ENCODE data around the gene PPIP5K1. TPM values are rescaled to one million over a fixed set of nuclear protein-coding genes. Genes with fewer than 3 reads are reported as not detected.
"Not testable (repeated sequence)": the region's sequence is repeated elsewhere in the genome, so short reads cannot be mapped to it uniquely, and the experiment has no call there.

PPIP5K1 gene
- total and polyA plus RNA-seq, 9 of the 15 experiments (the other 6 are each of a cell fraction or from before 2014, with no cell fraction given), result 2.5 to 74.6 (median 35.1) TPM

GRCh38 chr15:43593328-43594190 is 3.6 kb upstream of the PPIP5K1 start, which contains the start of gene CKMT1B:
TSS of gene CKMT1B (plus strand) at chr15:43594027. CDS start at chr15:43594219, 192 bp downstream.
- H3K27ac ChIP-seq (ENCODE audit: extremely low read depth, low read depth, low read length); H2AFZ ChIP-seq (ENCODE audit: low read depth, low read length); POLR2A ChIA-PET; H4K20me1 ChIP-seq (replicated peaks; ENCODE audit: control insufficient read depth, insufficient read depth, low read length); H3K79me2 ChIP-seq (ENCODE audit: control insufficient read depth, insufficient read depth, low read length); H3K27me3 ChIP-seq (ENCODE audit: control insufficient read depth in 2 of 2, insufficient read depth in 2 of 2, low read length in 2 of 2); H3K4me2 ChIP-seq (ENCODE audit: insufficient read depth, low read length); H3K9ac ChIP-seq (ENCODE audit: insufficient read depth in 1 of 2, low read depth in 2 of 2, low read length in 2 of 2); CTCF ChIA-PET (ENCODE audit: low intra/inter-chr PET ratio); H3K4me1 ChIP-seq (replicated peaks in 1 of 2; ENCODE audit: control insufficient read depth in 2 of 2, insufficient read depth in 2 of 2, low read length in 2 of 2); DNase-seq (ENCODE audit: extremely low read depth in 1 of 4, low spot score in 3 of 4); H3K9me3 ChIP-seq (replicated peaks; ENCODE audit: control insufficient read depth, insufficient read depth, low read depth, low read length); H3K9me1 ChIP-seq (ENCODE audit: control insufficient read depth, insufficient read depth, low read length); intact Hi-C loops (cut with micrococcal nuclease); H3K4me3 ChIP-seq; H3K36me3 ChIP-seq (ENCODE audit: control insufficient read depth, insufficient read depth, low read length): not testable (repeated sequence)
- ATAC-seq (peak; percentile 80), FAIRE-seq (peak; percentile 93)
- in situ Hi-C loops (cut with MboI), result loop anchor here (25.0 kb wide), 1 partner anchor 156 kb away; no protein-coding TSS in a partner anchor
- WGBS (ENCODE audit: insufficient coverage, low coverage, missing lambda C conversion rate), result no CpG with 5 or more reads among the region's 43 CpGs
- BruUV-seq (replicated peaks), result TSS peak; percentile 91

- H3K4me1 ChIP-seq (replicated peaks in 1 of 2; ENCODE audit: control insufficient read depth in 2 of 2, insufficient read depth in 2 of 2, low read length in 2 of 2); H3K79me2 ChIP-seq (ENCODE audit: control insufficient read depth, insufficient read depth, low read length); H3K27ac ChIP-seq (ENCODE audit: extremely low read depth, low read depth, low read length); H3K4me2 ChIP-seq (ENCODE audit: insufficient read depth, low read length); H2AFZ ChIP-seq (ENCODE audit: low read depth, low read length); DNase-seq (ENCODE audit: extremely low read depth in 1 of 4, low spot score in 3 of 4); H3K36me3 ChIP-seq (ENCODE audit: control insufficient read depth, insufficient read depth, low read length); H4K20me1 ChIP-seq (replicated peaks; ENCODE audit: control insufficient read depth, insufficient read depth, low read length); POLR2A ChIA-PET; H3K4me3 ChIP-seq; H3K9ac ChIP-seq (ENCODE audit: insufficient read depth in 1 of 2, low read depth in 2 of 2, low read length in 2 of 2); H3K9me1 ChIP-seq (ENCODE audit: control insufficient read depth, insufficient read depth, low read length); H3K27me3 ChIP-seq (ENCODE audit: control insufficient read depth in 2 of 2, insufficient read depth in 2 of 2, low read length in 2 of 2); CTCF ChIA-PET (ENCODE audit: low intra/inter-chr PET ratio); BruUV-seq (replicated peaks); H3K9me3 ChIP-seq (replicated peaks; ENCODE audit: control insufficient read depth, insufficient read depth, low read depth, low read length); intact Hi-C loops (cut with micrococcal nuclease); ATAC-seq: not testable (repeated sequence)
- in situ Hi-C loops (cut with MboI), result loop anchor here (25.0 kb wide), 1 partner anchor 156 kb away; no protein-coding TSS in a partner anchor
- WGBS (ENCODE audit: insufficient coverage, low coverage, missing lambda C conversion rate), result 17% methylated on average over 3 of the region's 8 CpGs
- FAIRE-seq, result peak; percentile 67
Measured at GRCh38 chr15:43592841-43593240, 2.8 kb upstream of the PPIP5K1 start.

- H3K9ac ChIP-seq (ENCODE audit: insufficient read depth in 1 of 2, low read depth in 2 of 2, low read length in 2 of 2); H3K9me1 ChIP-seq (ENCODE audit: control insufficient read depth, insufficient read depth, low read length); CTCF ChIA-PET (ENCODE audit: low intra/inter-chr PET ratio); H3K79me2 ChIP-seq (ENCODE audit: control insufficient read depth, insufficient read depth, low read length); H4K20me1 ChIP-seq (replicated peaks; ENCODE audit: control insufficient read depth, insufficient read depth, low read length); H3K4me2 ChIP-seq (ENCODE audit: insufficient read depth, low read length); ATAC-seq; FAIRE-seq; H3K36me3 ChIP-seq (ENCODE audit: control insufficient read depth, insufficient read depth, low read length); H3K27ac ChIP-seq (ENCODE audit: extremely low read depth, low read depth, low read length); POLR2A ChIA-PET; H2AFZ ChIP-seq (ENCODE audit: low read depth, low read length); H3K4me3 ChIP-seq; BruUV-seq (replicated peaks); H3K27me3 ChIP-seq (ENCODE audit: control insufficient read depth in 2 of 2, insufficient read depth in 2 of 2, low read length in 2 of 2); intact Hi-C loops (cut with micrococcal nuclease); H3K9me3 ChIP-seq (replicated peaks; ENCODE audit: control insufficient read depth, insufficient read depth, low read depth, low read length); H3K4me1 ChIP-seq (replicated peaks in 1 of 2; ENCODE audit: control insufficient read depth in 2 of 2, insufficient read depth in 2 of 2, low read length in 2 of 2); DNase-seq (ENCODE audit: extremely low read depth in 1 of 4, low spot score in 3 of 4): not testable (repeated sequence)
- in situ Hi-C loops (cut with MboI), result loop anchor here (25.0 kb wide), 1 partner anchor 137 kb away; no protein-coding TSS in a partner anchor
- WGBS (ENCODE audit: insufficient coverage, low coverage, missing lambda C conversion rate), result no CpG with 5 or more reads among the region's 1 CpG
Measured at GRCh38 chr15:43574607-43575006, 15.4 kb downstream of the PPIP5K1 start.

- BruUV-seq (replicated peaks); H3K36me3 ChIP-seq (ENCODE audit: control insufficient read depth, insufficient read depth, low read length); H3K9ac ChIP-seq (ENCODE audit: insufficient read depth in 1 of 2, low read depth in 2 of 2, low read length in 2 of 2); POLR2A ChIA-PET; FAIRE-seq; H3K4me2 ChIP-seq (ENCODE audit: insufficient read depth, low read length); ATAC-seq; CTCF ChIA-PET (ENCODE audit: low intra/inter-chr PET ratio); H3K27ac ChIP-seq (ENCODE audit: extremely low read depth, low read depth, low read length); H2AFZ ChIP-seq (ENCODE audit: low read depth, low read length); DNase-seq (ENCODE audit: extremely low read depth in 1 of 4, low spot score in 3 of 4); in situ Hi-C loops (cut with MboI); intact Hi-C loops (cut with micrococcal nuclease); H3K9me3 ChIP-seq (replicated peaks; ENCODE audit: control insufficient read depth, insufficient read depth, low read depth, low read length); H3K27me3 ChIP-seq (ENCODE audit: control insufficient read depth in 2 of 2, insufficient read depth in 2 of 2, low read length in 2 of 2); H4K20me1 ChIP-seq (replicated peaks; ENCODE audit: control insufficient read depth, insufficient read depth, low read length); H3K9me1 ChIP-seq (ENCODE audit: control insufficient read depth, insufficient read depth, low read length); H3K79me2 ChIP-seq (ENCODE audit: control insufficient read depth, insufficient read depth, low read length); H3K4me3 ChIP-seq; H3K4me1 ChIP-seq (replicated peaks in 1 of 2; ENCODE audit: control insufficient read depth in 2 of 2, insufficient read depth in 2 of 2, low read length in 2 of 2): not testable (repeated sequence)
- no CpG with 5 or more reads among the region's 2 CpGs for WGBS (ENCODE audit: insufficient coverage, low coverage, missing lambda C conversion rate)
Measured at GRCh38 chr15:43566615-43567014, 23.4 kb downstream of the PPIP5K1 start.

Measured in K562 (cell line).